Globus pallidus (tissue), 1 donor: Measurements from ENCODE around the gene GPBAR1.
"Not testable (repeated sequence)": the region's sequence is repeated elsewhere in the genome, so short reads cannot be mapped to it uniquely, and the experiment has no call there.

Experiments
- DNase-seq: peaks from one replicate; pipeline ENCODE4 v3.0.0-alpha.2; 2015; ENCODE audit warnings: low spot score

GPBAR1 gene

GRCh38 chr2:218310853-218311540, 50.2 kb downstream of the GPBAR1 start:
- no peak for DNase-seq

- not testable (repeated sequence) for DNase-seq
Measured at GRCh38 chr2:218311541-218312266, 50.9 kb downstream of the GPBAR1 start.

DNA sequence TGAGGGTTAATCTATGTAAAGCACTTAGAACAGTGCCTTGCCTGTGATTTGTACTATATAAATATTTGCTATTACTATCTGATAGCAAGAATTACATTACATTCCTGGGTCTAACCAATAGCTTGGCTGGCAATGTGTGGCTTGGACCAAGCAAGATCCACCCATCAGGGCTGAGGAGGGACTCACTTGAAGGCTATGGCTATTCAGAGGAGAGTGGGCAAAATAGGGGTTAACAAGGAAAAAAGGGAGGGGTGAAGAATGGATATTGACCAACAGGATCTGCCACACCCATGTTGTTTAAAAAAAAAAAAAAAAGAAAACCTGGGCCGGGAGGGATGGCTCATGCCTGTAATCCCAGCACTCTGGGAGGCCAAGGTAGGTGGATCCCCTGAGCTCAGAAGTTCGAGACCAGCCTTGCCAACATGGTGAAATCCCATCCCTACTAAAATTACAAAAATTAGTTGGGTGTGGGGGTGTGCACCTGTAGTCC, 51.5 kb downstream of the GPBAR1 start:
- no peak for DNase-seq

DNA sequence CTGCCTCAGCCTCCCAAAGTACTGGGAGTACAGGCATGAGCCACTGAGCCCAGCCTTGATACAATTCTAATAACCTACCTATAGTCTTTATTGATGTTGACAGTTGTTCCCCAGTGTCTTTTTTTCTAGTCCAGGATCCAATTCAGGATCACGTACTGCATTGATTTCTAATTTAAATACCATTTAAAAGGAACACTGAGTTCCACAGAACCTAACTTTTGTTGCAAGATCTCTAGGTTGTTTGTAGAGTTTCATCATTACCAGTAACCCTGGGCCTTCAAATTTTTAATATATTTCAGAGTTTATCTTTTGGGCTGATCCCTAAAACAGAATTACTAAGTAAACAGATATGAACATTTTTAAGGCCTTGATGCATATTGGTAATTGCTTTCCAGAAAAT, 52.5 kb downstream of the GPBAR1 start:
- no peak for DNase-seq
